Stimulated activated CD4-positive, alpha-beta T cell treated with anti-CD3 and anti-CD28 coated beads, Interleukin-2, amount 100 ng/mL, for 4 hours (primary cell): ENCODE results near the gene DPYD.

Experiments used
- DNase-seq: peaks from one replicate; pipeline ENCODE4 v3.0.0-alpha.2; 2020; ENCODE audit warnings: low read depth

DPYD gene

GRCh38 chr1:97906567-97907241 is 14.1 kb downstream of the DPYD start:
- no peak for DNase-seq

GRCh38 chr1:97905141-97905940 is 15.5 kb downstream of the DPYD start:
- no peak for DNase-seq

- DNase-seq = no peak
Observed at GRCh38 chr1:97904534-97904933, 16.3 kb downstream of the DPYD start.

GRCh38 chr1:97903626-97904025 is 17.2 kb downstream of the DPYD start:
- no peak for DNase-seq

GRCh38 chr1:97902067-97902466 is 18.8 kb downstream of the DPYD start:
- DNase-seq = no peak

GRCh38 chr1:97901017-97901658 is 19.7 kb downstream of the DPYD start:
- no peak for DNase-seq

- no peak for DNase-seq
Observed at GRCh38 chr1:97898948-97899347, 21.9 kb downstream of the DPYD start.

GRCh38 chr1:97895278-97895677 is 25.6 kb downstream of the DPYD start:
- DNase-seq = no peak

- DNase-seq = no peak
Observed at GRCh38 chr1:97893844-97894243, 27.0 kb downstream of the DPYD start.

GRCh38 chr1:97886199-97886598 is 34.6 kb downstream of the DPYD start:
- DNase-seq = no peak

GRCh38 chr1:97883823-97884222 is 37.0 kb downstream of the DPYD start:
- no peak for DNase-seq

GRCh38 chr1:97877307-97877706 is 43.5 kb downstream of the DPYD start:
- no peak for DNase-seq

GRCh38 chr1:97875996-97876395 is 44.8 kb downstream of the DPYD start:
- DNase-seq = no peak

GRCh38 chr1:97870589-97870988 is 50.2 kb downstream of the DPYD start:
- no peak for DNase-seq

- no peak for DNase-seq
Observed at GRCh38 chr1:97869441-97869840, 51.4 kb downstream of the DPYD start.

- DNase-seq = no peak
Observed at GRCh38 chr1:97867127-97867526, 53.7 kb downstream of the DPYD start.

GRCh38 chr1:97864615-97865014 is 56.2 kb downstream of the DPYD start:
- no peak for DNase-seq

GRCh38 chr1:97853221-97853620 is 67.6 kb downstream of the DPYD start:
- no peak for DNase-seq

- DNase-seq = no peak
Observed at GRCh38 chr1:97849345-97850340, 71.2 kb downstream of the DPYD start.

- no peak for DNase-seq
Observed at GRCh38 chr1:97845805-97846204, 75.0 kb downstream of the DPYD start.

- DNase-seq = no peak
Observed at GRCh38 chr1:97844552-97845089, 76.2 kb downstream of the DPYD start.

GRCh38 chr1:97841338-97841737 is 79.5 kb downstream of the DPYD start:
- DNase-seq = no peak
